B cell (primary cell): Measurements from ENCODE around the gene PAK6. TPM values are rescaled to one million over a fixed set of nuclear protein-coding genes. Genes with fewer than 3 reads are reported as not detected.

ENCODE experiments used
- ATAC-seq: fragments of 200-7000 bp; cut with Tn5 transposase; one replicate; pipeline ENCODE4 v1.10.0; 2021; ENCODE audit warnings: low read depth, mild to moderate bottlenecking, moderate number of reproducible peaks, moderate library complexity
- CTCF ChIA-PET: fragments of 350-600 bp; sonication (Branson Sonifier 250); formaldehyde crosslinking; loops from one replicate; lab custom pipeline; 2021; ENCODE audit warnings: antibody characterized with exemption, inconsistent platforms; lab: Charles Lee
- POLR2A ChIA-PET: fragments of 350-600 bp; sonication (Branson Sonifier 250); formaldehyde crosslinking; loops from one replicate; lab custom pipeline; 2021; ENCODE audit warnings: antibody characterized with exemption; lab: Charles Lee
- DNase-seq: peaks from one replicate; pipeline ENCODE4 v3.0.0; 2013
- H2AFZ ChIP-seq: 2 replicates; pipeline ENCODE4 v1.6.1; 2012; ENCODE audit warnings: mild to moderate bottlenecking, low read depth, low read length; ENCODE audit not compliant: insufficient read depth, poor library complexity, severe bottlenecking
- H3K27ac ChIP-seq, 2 donors: 1 replicate in 1 of 2; 2 replicates in 1 of 2; pipeline ENCODE4 v1.5.1; 2012 to 2013; ENCODE audit warnings: low read length in 2 of 2, mild to moderate bottlenecking in 2 of 2, moderate library complexity in 1 of 2
- H3K27me3 ChIP-seq, 4 experiments: fragments of 200-600 bp in 1 of 4; sonication (generic) in 1 of 4; replicated peaks in 1 of 4; 1 replicate in 2 of 4; 2 replicates in 2 of 4; pipeline versions ENCODE4 v1.6.1 to v1.7.0; 2013 to 2016; ENCODE audit warnings: low read length in 3 of 4, mild to moderate bottlenecking in 2 of 4, mixed read lengths in 1 of 4, moderate library complexity in 1 of 4; ENCODE audit not compliant: insufficient read depth in 4 of 4, control insufficient read depth in 3 of 4; ENCODE audit errors: control extremely low read depth in 1 of 4
- H3K36me3 ChIP-seq, 2 experiments: replicated peaks in 1 of 2; 1 replicate in 1 of 2; 2 replicates in 1 of 2; pipeline versions ENCODE4 v1.6.1 to v1.7.1; 2013; ENCODE audit warnings: low read length in 1 of 2; ENCODE audit not compliant: insufficient read depth in 2 of 2, control insufficient read depth in 1 of 2; ENCODE audit errors: control extremely low read depth in 1 of 2, extremely low read depth in 1 of 2
- H3K4me1 ChIP-seq, 2 donors: fragments of 200-600 bp in 1 of 2; sonication (generic) in 1 of 2; 1 replicate in 1 of 2; 2 replicates in 1 of 2; pipeline versions ENCODE4 v1.5.1 to v1.6.1; 2013 to 2017; ENCODE audit warnings: low read length in 2 of 2; ENCODE audit not compliant: control insufficient read depth in 2 of 2, insufficient read depth in 2 of 2
- H3K4me2 ChIP-seq: replicated peaks from 2 replicates; pipeline ENCODE3; 2012; ENCODE audit warnings: mild to moderate bottlenecking, low read depth, low read length; ENCODE audit not compliant: poor library complexity, severe bottlenecking
- H3K4me3 ChIP-seq, 5 experiments: fragments of 200-600 bp in 1 of 5; sonication (generic) in 1 of 5; 1 replicate in 3 of 5; 2 replicates in 2 of 5; pipeline versions ENCODE4 v1.5.1 to v1.7.0; 2011 to 2016; ENCODE audit warnings: low read length in 4 of 5, mild to moderate bottlenecking in 4 of 5, low read depth in 2 of 5, control low read depth in 1 of 5, moderate library complexity in 1 of 5; ENCODE audit not compliant: insufficient read depth in 1 of 5; ENCODE audit errors: control extremely low read depth in 1 of 5, extremely low read depth in 1 of 5
- H3K79me2 ChIP-seq: fragments of 200-600 bp; sonication (generic); one replicate; pipeline ENCODE4 v1.6.0; 2016; ENCODE audit warnings: low read length; ENCODE audit not compliant: control insufficient read depth, insufficient read depth
- H3K9ac ChIP-seq: fragments of 200-600 bp; sonication (generic); 2 replicates; pipeline ENCODE4 v1.6.1; 2017; ENCODE audit warnings: mild to moderate bottlenecking, low read length, moderate library complexity
- H3K9me3 ChIP-seq, 3 donors: one replicate each; pipeline versions ENCODE4 v1.6.1 to v1.7.1; 2013; ENCODE audit warnings: low read length in 2 of 3; ENCODE audit not compliant: control insufficient read depth in 2 of 3, insufficient read depth in 1 of 3; ENCODE audit errors: control extremely low read depth in 1 of 3
- H4K20me1 ChIP-seq: 2 replicates; pipeline ENCODE4 v1.6.0; 2012; ENCODE audit warnings: mild to moderate bottlenecking, low read length; ENCODE audit not compliant: insufficient read depth, control insufficient read depth, poor library complexity, severe bottlenecking
- H3K27ac Mint-ChIP-seq: one replicate; pipeline ENCODE4 v1.8.0; 2021; ENCODE audit warnings: mixed read lengths
- H3K27me3 Mint-ChIP-seq: one replicate; pipeline ENCODE4 v1.8.0; 2021; ENCODE audit warnings: mixed read lengths
- H3K4me1 Mint-ChIP-seq: one replicate; pipeline ENCODE4 v1.8.0; 2021; ENCODE audit warnings: mixed read lengths
- H3K4me3 Mint-ChIP-seq: one replicate; pipeline ENCODE4 v1.8.0; 2021; ENCODE audit warnings: mixed read lengths
- H3K9me3 Mint-ChIP-seq: one replicate; pipeline ENCODE4 v1.8.0; 2022; ENCODE audit warnings: mixed read lengths; ENCODE audit not compliant: insufficient read depth
- CTCF ChIP-seq: fragments of 200-600 bp; IDR thresholded peaks from one replicate; pipeline ENCODE4 v1.8.0; 2022; ENCODE audit warnings: antibody characterized with exemption, mild to moderate bottlenecking
- EZH2 ChIP-seq: IDR thresholded peaks from 2 replicates; pipeline ENCODE4 v1.6.1; 2012; ENCODE audit warnings: borderline replicate concordance, low read depth, mild to moderate bottlenecking, moderate library complexity, low read length; ENCODE audit not compliant: insufficient read depth, poor library complexity, severe bottlenecking
- WGBS: methylation state at CpG from one replicate; pipeline ENCODE4 v1.1.5; 2013; ENCODE audit warnings: missing lambda C conversion rate; ENCODE audit not compliant: insufficient coverage; 5-methylcytosine and 5-hydroxymethylcytosine counted together
- intact Hi-C: fragments of 100-400 bp; cut with micrococcal nuclease; formaldehyde crosslinking; loops from one replicate; pipeline ENCODE4 v1.10.0; 2022
- polyA plus RNA-seq: library from polyadenylated mRNA; depleted of rRNA; stranded (reverse); fragments of >200 nt; gene quantifications from 2 replicates; pipeline ENCODE4 v1.2.3, GENCODE V29; 2012
- total RNA-seq, 2 donors: library from RNA; stranded (reverse); fragments of 120-200 nt in 1 of 2; gene quantifications; 1 replicate in 1 of 2; 2 replicates in 1 of 2; pipeline versions ENCODE4 v1.2.3 to v1.2.4, GENCODE V29; 2013 to 2022

The PAK6 gene
- total and polyA plus RNA-seq, 2 donors (not counting 1 experiment from before 2014, with no cell fraction given), result 0.45 to 1.2 TPM

- H3K27ac ChIP-seq, result no peak overlapping the region
- H3K4me1 Mint-ChIP-seq, result peaks cover 8% of the 10 kb centered on the region
- peaks cover under 1% of the 10 kb centered on the region for H3K27me3 Mint-ChIP-seq
- ATAC-seq (no peak), DNase-seq (no peak)
- no peak overlapping the region for H3K27ac Mint-ChIP-seq
- 50% methylated on average over 1 of the region's 1 CpG for WGBS
- no peak overlapping the region for H3K4me2 ChIP-seq
- no peak overlapping the region for H3K4me3 Mint-ChIP-seq
- peaks cover 0 to 15% (median 9%) of the 10 kb centered on the region in 4 experiments for H3K27me3 ChIP-seq
- no peak overlapping the region for H3K9ac ChIP-seq
- ChIA-PET POLR2A (interaction anchor here (0.9 to 1.1 kb wide), 2 partner anchors 22 to 24 kb away, joined by 3 to 4 read pairs; partner anchors contain the start of gene PLCB2), CTCF (interaction anchor here (0.8 to 5.7 kb wide), 7 partner anchors 12 to 52 kb away, joined by 3 to 58 read pairs (median 9); partner anchors contain the start of gene PLCB2)
- intact Hi-C loops, result no loop called here
- no peaks in the 10 kb centered on the region for H4K20me1 ChIP-seq
- H3K9me3 Mint-ChIP-seq, result no peaks in the 10 kb centered on the region
- H3K4me3 ChIP-seq, result no peak overlapping the region
- H3K79me2 ChIP-seq, result no peaks in the 10 kb centered on the region
- H3K36me3 ChIP-seq, result peaks cover 0 to 21% of the 10 kb centered on the region in 2 experiments
- TF ChIP-seq EZH2 (no peak), CTCF (no peak)
- H3K9me3 ChIP-seq, result peaks cover 0 to 5% (median 0%) of the 10 kb centered on the region in 3 donors
- H2AFZ ChIP-seq, result no peak overlapping the region
- H3K4me1 ChIP-seq, result peaks cover 13 to 17% of the 10 kb centered on the region in 2 donors
These were observed 46.7 kb downstream of the PAK6 start for GRCh38 chr15:40285554-40286011.

- no peak overlapping the region for H3K4me3 Mint-ChIP-seq
- Histone ChIP-seq H2AFZ (no peak overlapping the region), H4K20me1 (no peaks in the 10 kb centered on the region), H3K4me2 (no peak overlapping the region), H3K9me3 (peaks cover 0 to 5% (median 0%) of the 10 kb centered on the region in 3 donors), H3K4me1 (peaks cover 13 to 17% of the 10 kb centered on the region in 2 donors), H3K27ac (no peak overlapping the region), H3K4me3 (no peak overlapping the region), H3K79me2 (no peaks in the 10 kb centered on the region), H3K36me3 (peaks cover 0 to 21% of the 10 kb centered on the region in 2 experiments), H3K9ac (no peak overlapping the region), H3K27me3 (peaks cover 0 to 10% (median 5%) of the 10 kb centered on the region in 4 experiments)
- no peaks in the 10 kb centered on the region for H3K9me3 Mint-ChIP-seq
- no peak for TF ChIP-seq EZH2
- TF ChIP-seq CTCF, result no peak
- ChIA-PET CTCF (interaction anchor here (1.2 to 5.7 kb wide), 5 partner anchors 12 to 52 kb away, joined by 6 to 58 read pairs (median 9); partner anchors contain the start of gene PLCB2), POLR2A (interaction anchor here (0.9 kb wide), 1 partner anchor 23 kb away, joined by 3 read pairs; no protein-coding TSS in a partner anchor)
- H3K27me3 Mint-ChIP-seq, result no peaks in the 10 kb centered on the region
- WGBS, result 93% methylated on average over 7 of the region's 7 CpGs
- no peak for DNase-seq
- ATAC-seq, result no peak
- intact Hi-C loops, result no loop called here
- peaks cover 6% of the 10 kb centered on the region for H3K4me1 Mint-ChIP-seq
- no peak overlapping the region for H3K27ac Mint-ChIP-seq
These were observed 47.2 kb downstream of the PAK6 start for GRCh38 chr15:40286061-40286532.
